GM18508 (cell line): ENCODE measurements around the gene AFF2.
"Not testable (repeated sequence)": the region's sequence is repeated elsewhere in the genome, so short reads cannot be mapped to it uniquely, and the experiment has no call there.

ENCODE experiments used
- ATAC-seq: cut with Tn5 transposase; IDR thresholded peaks from one replicate; pipeline ENCODE4 v1.9.1; 2021; ENCODE audit warnings: moderate number of reproducible peaks; ENCODE audit not compliant: insufficient read depth, unreplicated experiment

Gene AFF2

DNA sequence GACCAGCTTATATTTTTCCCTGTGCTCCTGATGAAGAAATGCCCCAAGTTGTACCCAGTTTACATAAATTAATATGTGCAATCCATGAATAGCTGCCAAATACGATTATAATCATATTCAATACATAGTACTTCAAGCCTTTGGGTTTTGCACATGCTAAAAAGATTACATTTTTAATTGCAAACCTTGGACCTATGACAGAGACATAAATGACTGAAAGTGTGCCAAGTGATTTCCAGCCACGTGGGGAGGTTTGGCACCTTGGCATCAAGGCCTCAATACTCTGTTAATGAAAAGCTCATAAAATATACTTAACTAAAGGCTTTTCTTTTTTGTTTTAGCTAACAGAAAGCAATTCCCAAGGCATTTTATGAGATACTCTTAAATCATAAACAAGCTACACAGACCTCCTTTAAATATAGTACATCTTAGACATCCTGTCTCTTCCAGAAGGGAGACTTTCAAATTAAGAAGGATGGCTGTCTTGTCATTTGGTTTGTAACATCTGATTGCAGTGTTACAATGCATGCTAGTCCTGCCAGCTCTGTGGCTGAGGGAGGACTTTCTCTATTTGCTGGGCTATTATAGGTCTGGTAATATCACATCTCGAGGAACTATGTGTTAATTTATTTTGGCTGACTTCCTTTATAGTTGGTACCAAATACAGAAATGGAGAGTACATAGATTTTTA is 404.1 kb downstream of the AFF2 start:
- ATAC-seq, result no peak

DNA sequence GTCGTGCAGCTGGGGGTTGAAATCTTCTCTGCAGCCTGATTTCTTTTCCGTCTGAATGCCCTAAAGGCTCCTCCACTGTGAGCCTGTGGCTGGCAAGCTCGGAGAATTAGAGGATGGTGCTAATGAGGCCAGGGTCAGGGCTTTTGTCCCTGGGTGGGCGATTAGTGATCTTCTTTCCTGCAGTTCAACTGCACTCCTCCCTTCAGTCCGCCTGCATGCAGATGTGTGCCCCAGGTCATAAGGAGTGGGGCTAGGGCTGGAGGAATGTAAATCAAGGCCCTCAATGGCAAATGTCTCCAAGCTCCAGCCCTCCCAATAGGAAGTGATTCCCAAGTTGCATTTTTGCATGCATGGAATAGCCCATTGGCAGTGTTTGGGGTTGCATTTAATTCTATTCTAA is 405.0 kb downstream of the AFF2 start:
- ATAC-seq, result no peak

DNA sequence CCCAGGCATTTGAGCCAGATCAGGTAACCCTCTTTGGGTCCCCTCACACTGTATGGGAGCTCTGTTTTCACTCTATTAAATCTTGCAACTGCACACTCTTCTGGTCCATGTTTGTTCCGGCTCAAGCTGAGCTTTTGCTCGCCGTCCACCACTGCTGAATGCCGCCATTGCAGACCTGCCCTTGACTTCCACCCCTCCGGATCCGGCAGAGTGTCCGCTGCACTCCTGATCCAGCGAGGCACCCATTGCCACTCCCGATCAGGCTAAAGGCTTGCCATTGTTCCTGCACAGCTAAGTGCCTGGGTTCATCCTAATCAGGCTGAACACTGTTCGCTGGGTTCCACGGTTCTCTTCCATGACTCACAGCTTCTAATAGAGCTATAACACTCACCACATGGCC is 406.2 kb downstream of the AFF2 start:
- ATAC-seq, result not testable (repeated sequence)

DNA sequence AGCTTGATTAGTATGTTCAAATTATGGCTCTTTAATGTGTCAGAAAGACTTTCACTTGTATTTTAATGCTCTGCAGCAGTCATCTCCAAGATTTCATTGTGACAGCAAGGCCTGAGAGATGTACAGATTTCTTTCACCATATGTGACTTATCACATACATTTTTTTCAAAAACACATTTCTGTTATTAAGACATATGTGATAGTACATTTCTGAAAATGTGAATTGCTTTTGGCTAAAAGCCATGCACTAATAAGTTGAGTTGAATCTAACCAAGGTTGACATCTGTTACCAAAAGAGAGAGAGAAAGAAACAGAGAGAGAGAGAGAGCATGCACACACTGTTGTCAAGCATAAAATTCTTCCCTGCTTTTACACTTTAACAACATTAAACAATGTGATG is 409.3 kb downstream of the AFF2 start:
- ATAC-seq, result no peak

DNA sequence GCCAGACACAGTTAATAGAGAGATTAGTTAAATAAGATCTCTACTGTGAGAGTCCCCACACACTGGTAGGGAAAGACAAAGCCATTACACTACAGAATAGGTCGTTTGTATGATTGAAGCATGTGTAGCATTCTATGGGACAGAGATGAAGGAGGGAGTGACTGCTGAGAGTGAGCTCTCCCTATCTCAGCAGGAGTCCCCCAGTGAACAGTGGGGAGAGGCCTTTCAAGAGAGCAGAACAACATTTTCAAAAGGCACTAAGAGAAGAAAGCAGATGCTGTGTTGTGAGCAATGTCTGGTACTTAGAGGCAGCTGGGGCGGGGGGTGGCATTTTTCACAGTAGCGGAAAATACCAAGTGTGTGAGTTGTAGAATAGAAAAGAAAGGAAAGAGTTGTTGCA is 413.6 kb downstream of the AFF2 start:
- ATAC-seq, result no peak

DNA sequence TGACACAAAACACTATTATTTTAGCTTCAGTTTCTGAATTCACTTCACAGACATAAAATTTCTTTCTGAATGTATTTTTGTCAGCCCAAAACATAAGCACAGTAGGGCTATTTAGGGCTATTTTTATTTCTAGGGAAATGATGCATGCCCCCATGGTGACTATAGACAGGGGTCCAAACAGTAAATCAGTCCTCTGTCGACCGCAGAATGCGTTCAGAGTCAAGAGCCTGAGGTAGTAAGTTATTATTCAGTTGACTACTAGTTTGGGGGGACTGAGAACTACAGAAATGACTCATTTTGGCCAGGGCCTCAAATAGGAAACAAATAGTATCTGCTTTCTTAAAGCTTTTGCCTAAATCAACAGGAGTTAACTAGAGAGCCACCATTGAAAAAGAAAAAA is 414.4 kb downstream of the AFF2 start:
- ATAC-seq, result no peak

DNA sequence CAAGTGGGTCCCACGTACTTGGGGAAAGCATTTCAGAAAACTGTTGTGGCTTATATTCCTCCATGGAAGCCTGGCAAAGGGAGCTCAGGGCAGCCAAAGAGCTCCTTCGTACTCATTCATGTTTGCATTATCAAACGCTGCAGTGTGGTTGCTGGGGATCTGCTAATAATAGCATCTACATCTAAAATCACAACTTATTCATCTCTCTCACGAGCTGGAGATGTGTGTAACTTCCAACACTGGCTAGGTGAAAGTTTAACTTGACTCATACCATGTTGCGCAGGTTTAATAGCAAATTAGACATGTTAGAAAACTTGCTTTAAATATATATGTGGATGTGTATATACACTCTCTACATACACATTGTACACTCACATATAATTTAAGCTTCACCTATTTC is 415.1 kb downstream of the AFF2 start:
- no peak for ATAC-seq

DNA sequence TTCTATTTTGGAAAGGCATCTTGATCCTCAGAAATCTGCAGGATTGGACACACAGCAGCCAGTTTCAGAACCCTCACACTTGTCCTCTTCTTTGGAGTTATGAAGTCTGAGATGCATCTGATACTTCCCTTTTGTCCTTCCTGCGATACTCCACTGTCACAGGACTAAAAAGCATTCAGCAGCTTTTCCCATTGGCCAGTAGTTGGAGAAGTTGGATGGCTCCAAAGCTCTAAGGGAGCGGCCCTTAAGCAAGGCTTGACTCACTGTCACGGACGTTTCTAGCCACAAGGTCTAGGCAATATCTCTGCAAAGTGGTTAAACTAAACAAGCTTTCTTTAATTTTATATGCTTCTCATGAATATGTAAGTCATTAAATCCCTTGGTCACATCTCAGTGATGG is 417.0 kb downstream of the AFF2 start:
- no peak for ATAC-seq

DNA sequence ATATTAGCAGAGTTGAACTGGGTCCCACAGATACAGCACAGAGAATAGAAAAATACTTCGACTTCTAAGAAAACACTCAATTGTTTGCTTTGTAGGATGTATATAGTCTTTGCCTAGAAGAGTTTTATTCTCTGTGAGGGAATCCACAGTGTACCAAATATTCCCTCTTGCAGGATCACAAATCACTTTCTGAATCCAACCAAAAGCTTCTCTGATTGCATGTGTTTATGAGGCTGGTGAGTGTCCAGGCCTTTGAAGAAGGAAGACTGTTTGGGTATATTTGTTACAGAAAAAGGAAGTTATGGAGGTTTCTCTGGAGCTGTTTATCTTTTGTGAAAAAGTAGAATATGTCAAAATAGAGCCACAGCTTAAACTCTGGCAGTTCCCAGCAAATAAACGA is 423.2 kb downstream of the AFF2 start:
- ATAC-seq, result no peak

DNA sequence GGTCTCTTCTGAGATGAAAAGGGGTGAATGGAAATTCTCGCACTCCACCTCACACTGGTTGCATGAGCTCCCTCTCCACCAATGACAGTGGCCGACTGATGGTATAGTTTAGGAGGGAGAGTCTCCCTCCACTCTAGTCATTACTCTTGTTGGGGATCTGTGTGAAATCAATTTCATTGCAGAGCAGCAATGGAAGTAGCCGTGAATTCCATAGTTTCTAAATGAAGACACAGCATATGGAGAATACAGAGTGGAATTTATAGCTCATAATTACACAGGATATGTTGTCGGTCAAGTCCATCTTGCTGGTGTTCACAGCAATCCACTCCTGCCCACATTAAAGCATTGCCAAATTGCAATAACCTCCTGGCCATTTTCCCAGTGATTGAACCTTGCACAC is 426.0 kb downstream of the AFF2 start:
- no peak for ATAC-seq

DNA sequence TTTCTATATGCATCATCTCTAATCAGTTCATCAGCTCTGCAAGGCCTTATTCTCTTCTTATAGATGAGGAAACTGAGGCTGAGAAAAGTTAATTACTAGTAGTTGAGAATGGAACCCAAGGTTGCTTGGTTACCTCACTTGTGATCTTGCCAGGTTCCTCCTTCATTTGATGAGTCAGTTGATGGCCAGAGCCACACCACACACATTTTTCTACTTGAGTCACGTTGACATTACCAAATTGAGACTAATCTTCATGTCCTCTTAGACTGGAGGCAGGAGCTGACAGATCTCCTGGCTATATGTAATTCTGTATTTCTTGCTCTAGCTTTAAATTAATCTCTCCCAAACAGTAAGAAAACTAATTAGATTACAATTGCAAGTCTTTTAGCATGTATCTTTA is 428.4 kb downstream of the AFF2 start:
- ATAC-seq, result no peak

DNA sequence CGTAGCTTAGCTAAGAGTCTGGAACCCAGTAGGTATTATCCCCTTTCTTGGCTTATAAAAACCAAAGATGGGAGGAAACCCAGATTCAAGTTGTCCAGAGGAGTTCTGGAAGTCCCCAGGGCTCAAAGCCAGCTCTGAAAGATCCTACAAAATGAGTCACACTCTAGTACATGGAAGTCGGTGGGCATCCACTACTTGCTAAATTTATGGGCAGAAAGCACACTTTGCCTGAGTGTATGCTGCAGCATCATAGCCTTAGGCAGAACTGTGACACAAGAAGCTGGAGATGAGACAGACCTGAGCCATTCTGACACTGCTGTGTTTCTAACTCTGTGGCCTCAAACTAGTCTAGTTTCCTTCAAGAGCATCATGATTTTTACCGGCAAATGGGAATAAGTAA is 429.3 kb downstream of the AFF2 start:
- no peak for ATAC-seq

DNA sequence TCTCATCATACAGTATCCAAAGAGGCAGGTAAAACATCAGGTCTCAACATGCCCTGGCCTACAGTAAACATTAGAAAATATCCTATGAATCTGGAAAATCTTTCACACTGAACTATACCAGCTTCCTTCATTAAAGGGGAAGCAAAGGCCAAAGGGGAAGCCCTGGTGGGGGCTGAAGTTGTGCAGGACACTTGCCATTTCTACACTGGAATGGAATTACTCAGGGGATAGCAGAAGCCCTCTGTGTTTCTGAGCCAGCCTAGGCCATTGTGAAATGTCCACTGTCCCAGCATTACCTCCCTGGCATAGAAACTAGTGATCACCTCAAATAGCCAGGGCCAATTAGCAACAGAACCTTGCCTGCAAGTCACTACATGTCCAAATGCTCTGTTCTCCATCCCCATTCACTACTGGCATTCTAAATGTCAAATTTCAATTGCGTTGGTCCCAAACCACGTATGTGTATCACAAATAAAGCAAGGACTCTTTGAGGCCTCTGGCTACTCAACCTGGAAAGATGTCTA is 429.9 kb downstream of the AFF2 start:
- ATAC-seq, result no peak

DNA sequence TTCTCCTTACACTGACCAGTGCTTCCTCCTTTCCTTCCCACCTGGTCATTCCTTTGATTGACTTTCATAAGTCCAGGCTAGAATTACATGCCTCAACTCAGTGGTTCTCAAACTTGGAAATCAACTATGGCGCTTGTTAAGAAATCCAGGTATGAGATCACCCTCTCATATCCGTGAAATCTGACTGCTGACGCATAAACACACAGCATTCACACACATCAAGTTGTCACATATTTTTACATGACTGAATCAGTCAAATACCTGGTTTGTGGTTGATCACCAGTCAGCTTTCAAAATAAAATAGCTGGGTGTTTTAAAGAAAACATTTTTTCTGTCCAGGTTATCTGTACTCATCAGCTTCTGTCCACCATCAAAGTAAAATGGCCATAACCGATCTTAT is 433.5 kb downstream of the AFF2 start:
- no peak for ATAC-seq

DNA sequence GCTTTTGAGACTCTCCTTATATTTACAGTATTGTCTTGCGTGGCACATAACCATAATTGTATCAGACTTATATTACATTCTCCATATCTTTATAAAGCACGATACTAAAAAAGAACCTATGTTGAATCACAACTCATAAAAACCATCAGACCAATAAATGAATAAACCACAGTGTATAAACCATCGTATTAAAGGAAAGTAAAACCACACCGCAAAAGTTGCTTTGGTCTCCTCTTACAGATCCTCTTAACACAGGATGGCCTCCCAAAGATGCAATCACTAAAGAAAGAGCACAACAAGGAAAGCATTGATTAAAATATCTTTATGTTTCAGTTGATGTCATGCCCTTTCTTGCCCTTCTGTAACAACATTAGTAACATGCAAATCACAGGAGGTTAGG is 437.9 kb downstream of the AFF2 start:
- ATAC-seq, result no peak

DNA sequence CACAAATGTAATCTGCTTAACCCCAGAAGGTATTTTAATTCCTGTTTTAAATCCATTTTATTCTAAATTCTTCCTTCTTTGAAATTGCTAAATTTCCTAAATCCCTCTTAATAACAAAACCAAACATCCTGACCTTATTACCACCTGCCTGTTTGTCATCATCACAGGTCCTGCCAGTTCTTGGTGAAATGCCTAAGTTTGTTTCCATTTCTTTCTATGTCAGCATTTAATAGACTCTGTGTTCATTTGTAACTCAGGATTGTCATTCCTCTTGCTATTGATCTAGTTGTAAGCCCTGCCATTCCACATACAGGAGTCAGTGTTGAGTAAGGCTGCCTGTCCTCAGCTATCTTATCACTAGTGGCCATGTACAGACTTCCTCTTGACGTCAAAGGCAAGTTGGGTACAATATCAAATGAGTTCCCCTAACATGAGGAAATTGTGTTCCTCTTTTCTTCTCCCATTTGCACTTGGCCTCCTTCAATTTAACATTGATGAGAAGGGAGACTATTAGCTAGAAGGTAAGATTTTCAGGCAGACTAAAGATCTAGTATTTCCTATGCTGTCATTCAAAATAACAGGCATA is 440.1 kb downstream of the AFF2 start:
- ATAC-seq, result no peak

DNA sequence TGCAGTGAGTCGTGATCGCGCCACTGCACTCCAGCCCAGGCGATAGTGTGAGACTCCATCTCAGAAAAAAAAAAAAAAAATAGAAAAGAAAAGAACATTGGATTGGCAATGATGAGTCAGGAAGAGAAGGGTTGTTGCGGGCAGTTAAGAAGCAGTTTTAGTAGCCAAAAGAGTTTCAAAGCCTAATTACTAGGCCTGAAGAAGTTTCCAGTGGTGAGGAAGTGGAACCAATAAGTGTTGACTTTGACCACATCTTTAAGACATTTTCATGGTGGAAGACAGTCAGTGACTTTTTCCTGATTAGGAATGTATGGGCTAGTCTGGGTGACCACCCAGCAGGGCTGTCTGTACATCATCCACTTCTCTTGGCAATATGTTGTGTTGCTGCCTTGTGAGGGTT is 442.3 kb downstream of the AFF2 start:
- no peak for ATAC-seq

DNA sequence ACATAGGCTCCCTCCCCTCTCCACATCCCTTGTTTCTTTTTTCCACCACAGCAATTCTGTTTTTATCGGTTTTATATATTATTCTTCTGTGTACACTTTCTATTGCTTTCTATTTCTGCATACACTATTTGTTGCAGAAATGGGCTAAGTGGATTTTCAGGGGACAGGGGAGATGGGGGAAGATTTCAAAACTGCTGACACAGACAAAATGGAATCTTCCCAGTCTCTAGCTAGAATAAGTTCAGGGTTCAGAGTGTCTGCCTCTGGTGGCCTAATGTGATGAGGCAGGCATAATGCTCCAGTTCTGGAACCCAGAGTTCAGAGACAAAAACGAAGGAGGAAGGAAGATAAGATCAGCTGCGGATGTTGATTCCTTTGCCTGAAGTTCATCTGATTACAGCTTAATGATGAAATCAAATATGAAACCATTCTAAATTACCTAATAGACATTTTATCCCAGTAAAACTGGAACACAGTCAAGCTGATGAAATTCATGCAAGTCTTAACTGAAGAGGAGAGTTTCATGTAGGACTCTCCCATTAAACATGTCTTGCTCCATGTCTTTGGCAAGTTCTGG is 447.1 kb downstream of the AFF2 start:
- no peak for ATAC-seq

DNA sequence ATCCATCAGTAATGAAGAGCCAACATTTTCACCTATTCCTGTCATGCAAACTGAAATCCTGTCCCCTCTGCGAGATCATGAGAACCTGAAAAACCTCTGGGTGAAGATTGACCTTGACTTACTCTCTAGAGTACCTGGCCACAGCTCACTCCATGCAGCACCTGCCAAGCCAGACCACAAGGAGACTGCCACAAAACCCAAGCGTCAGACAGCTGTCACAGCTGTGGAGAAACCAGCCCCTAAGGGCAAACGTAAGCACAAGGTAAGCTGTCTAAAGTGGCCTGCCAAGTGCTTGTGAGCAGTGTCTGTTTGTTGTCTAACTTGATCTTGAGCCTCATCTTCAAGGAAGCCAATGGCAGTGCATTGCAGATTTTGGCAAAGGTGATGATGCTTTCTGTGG is 455.9 kb downstream of the AFF2 start:
- ATAC-seq, result no peak

DNA sequence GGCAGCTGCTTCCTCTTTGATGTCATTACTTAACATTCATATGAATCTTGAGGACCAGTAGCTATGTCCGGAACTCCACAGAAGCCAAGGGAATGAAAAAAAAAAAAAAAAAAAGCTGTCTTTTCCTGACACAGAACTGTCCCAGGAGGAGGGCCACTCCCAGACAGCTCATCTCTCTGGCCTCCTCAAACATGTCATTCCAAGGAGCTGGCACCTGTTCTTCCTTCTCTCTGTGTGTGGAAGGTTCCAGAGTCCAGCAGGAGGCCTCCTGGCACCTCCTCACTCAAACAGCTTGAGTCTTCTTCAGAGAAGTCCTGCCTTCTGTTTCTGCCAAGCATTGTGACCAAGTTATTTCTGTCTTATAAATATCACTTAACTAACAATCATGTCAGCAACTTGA is 458.5 kb downstream of the AFF2 start:
- no peak for ATAC-seq

DNA sequence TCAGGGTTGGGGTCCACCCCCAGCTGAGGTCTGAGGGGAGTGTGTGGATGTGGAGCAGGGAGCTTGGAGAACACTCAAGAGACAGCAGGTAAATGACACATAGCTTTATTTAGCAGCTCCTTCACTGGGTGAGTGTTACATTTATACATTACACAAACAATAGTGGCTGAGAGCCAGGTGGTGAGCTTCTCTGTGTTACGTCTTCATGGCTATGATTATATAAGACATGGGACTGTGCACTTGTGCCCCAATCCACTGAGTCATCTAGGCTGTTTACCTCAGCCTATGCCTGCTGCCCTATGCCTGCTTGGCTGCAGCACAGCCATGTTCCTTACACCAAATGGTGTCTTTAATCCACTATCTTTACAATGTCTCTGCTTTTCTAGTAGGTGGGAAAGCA is 459.6 kb downstream of the AFF2 start:
- ATAC-seq, result no peak

DNA sequence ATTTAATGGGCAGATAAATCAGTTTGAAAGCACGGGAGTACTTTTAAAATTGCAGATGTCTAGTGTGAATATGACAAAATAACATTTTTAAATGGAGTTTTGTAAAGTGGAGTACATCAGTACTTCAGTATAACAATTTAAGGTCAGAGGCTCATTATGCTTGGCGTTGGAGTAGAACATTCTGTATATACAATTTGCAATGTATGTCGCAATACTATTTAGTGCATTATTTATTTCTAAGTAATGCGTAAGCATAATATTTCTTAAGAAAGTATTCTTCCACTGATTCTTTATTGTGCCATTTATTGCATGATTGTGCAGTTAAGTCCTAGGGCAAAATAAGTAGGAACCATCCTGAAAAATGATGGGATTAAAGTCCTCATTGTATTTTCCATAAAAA is 461.6 kb downstream of the AFF2 start:
- no peak for ATAC-seq
